Neural progenitor cell (in vitro differentiated cells): Measurements from ENCODE around the gene LSMEM2.

Source experiments
- EZH2 ChIP-seq: fragments of 200-600 bp; sonication (generic); IDR thresholded peaks from 2 replicates; pipeline ENCODE4 v1.6.1; 2017; ENCODE audit warnings: antibody characterized with exemption, mild to moderate bottlenecking, moderate library complexity
- EZH2phosphoT487 ChIP-seq: fragments of 200-600 bp; sonication (generic); IDR thresholded peaks from 2 replicates; pipeline ENCODE4 v1.6.1; 2017; ENCODE audit warnings: antibody characterized with exemption
- TF ChIP-seq, protein P1 (sequence below): fragments of 200-600 bp; sonication (generic); IDR thresholded peaks from 2 replicates; pipeline ENCODE4 v1.5.1; 2017; ENCODE audit warnings: antibody characterized with exemption, mild to moderate bottlenecking

- TF ChIP-seq, protein P1, sequence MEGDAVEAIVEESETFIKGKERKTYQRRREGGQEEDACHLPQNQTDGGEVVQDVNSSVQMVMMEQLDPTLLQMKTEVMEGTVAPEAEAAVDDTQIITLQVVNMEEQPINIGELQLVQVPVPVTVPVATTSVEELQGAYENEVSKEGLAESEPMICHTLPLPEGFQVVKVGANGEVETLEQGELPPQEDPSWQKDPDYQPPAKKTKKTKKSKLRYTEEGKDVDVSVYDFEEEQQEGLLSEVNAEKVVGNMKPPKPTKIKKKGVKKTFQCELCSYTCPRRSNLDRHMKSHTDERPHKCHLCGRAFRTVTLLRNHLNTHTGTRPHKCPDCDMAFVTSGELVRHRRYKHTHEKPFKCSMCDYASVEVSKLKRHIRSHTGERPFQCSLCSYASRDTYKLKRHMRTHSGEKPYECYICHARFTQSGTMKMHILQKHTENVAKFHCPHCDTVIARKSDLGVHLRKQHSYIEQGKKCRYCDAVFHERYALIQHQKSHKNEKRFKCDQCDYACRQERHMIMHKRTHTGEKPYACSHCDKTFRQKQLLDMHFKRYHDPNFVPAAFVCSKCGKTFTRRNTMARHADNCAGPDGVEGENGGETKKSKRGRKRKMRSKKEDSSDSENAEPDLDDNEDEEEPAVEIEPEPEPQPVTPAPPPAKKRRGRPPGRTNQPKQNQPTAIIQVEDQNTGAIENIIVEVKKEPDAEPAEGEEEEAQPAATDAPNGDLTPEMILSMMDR, result peak; percentile 84
- TF ChIP-seq EZH2, result no peak
- no peak for TF ChIP-seq EZH2phosphoT487
Observed at GRCh38 chr3:50324351-50325112, 45.6 kb downstream of the LSMEM2 start.
